Activated T-cell treated with anti-CD3 and anti-CD28 coated beads, Interleukin-2, amount 50 U/mL, for 72 hours (primary cell): Measurements from ENCODE around the gene MYADM. TPM values are rescaled to one million over a fixed set of nuclear protein-coding genes. Genes with fewer than 3 reads are reported as not detected.

Source experiments
- ATAC-seq, 2 donors: fragments of 150-1000 bp; cut with Tn5 transposase; replicated peaks in 1 of 2; 2 replicates each; pipeline ENCODE4 v1.10.0; 2021; ENCODE audit warnings: moderate library complexity in 2 of 2, mild to moderate bottlenecking in 1 of 2
- DNase-seq, 2 donors: peaks; one replicate each; pipeline ENCODE4 v3.0.0; 2021 to 2022; ENCODE audit warnings: mixed read lengths in 1 of 2
- H3K27ac Mint-ChIP-seq: one replicate; pipeline ENCODE4 v1.8.0; 2022; ENCODE audit warnings: mild to moderate bottlenecking, moderate library complexity, mixed read lengths
- H3K27me3 Mint-ChIP-seq: one replicate; pipeline ENCODE4 v1.8.0; 2022; ENCODE audit warnings: low read depth, mixed read lengths
- H3K36me3 Mint-ChIP-seq, 2 donors: one replicate each; pipeline ENCODE4 v1.8.0; 2022; ENCODE audit warnings: mixed read lengths in 2 of 2, mild to moderate bottlenecking in 1 of 2; ENCODE audit not compliant: insufficient read depth in 2 of 2
- H3K4me1 Mint-ChIP-seq: one replicate; pipeline ENCODE4 v1.8.0; 2022; ENCODE audit warnings: low read depth, mixed read lengths
- H3K4me3 Mint-ChIP-seq, 2 donors: one replicate each; pipeline ENCODE4 v1.8.0; 2022; ENCODE audit warnings: mild to moderate bottlenecking in 2 of 2, mixed read lengths in 2 of 2, moderate library complexity in 2 of 2
- H3K9me3 Mint-ChIP-seq, 2 donors: one replicate each; pipeline ENCODE4 v1.8.0; 2022; ENCODE audit warnings: mixed read lengths in 2 of 2
- total RNA-seq, 2 donors: library from RNA; stranded (reverse); gene quantifications; one replicate each; pipeline ENCODE4 v1.2.3, GENCODE V29; 2022

MYADM gene
- total RNA-seq, 2 donors from 2014 or later = 32.7 to 43.5 TPM

DNA sequence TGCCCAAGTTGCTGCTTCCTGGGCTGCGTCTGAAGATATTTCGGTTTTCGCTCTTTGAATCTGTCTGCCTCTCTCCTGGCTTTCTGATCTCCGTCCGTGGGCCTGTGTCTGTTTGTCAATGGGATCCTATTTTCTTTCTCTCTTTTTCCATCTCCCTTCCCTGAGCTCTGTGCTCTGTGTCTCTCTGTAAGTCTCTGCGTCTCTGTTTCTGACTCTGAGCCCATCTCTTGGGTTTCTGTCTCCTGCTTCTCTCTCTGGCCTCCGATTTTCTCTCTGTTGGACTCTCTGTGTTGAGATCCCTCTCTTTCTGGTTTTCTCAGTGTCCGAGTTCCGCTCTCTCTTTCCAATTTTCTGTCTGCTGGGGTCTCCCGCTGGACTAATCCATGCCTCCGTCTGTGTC is 16.1 kb downstream of the MYADM start:
- H3K36me3 Mint-ChIP-seq = no peaks in the 10 kb centered on the region
- H3K27ac Mint-ChIP-seq = no peak overlapping the region
- ATAC-seq (no peak), DNase-seq (no peak)
- no peaks in the 10 kb centered on the region for H3K9me3 Mint-ChIP-seq
- peaks cover 10% of the 10 kb centered on the region for H3K4me1 Mint-ChIP-seq
- peaks cover 15% of the 10 kb centered on the region for H3K27me3 Mint-ChIP-seq
- peak overlapping the region in 1 of 2 donors; percentile 3 for H3K4me3 Mint-ChIP-seq

DNA sequence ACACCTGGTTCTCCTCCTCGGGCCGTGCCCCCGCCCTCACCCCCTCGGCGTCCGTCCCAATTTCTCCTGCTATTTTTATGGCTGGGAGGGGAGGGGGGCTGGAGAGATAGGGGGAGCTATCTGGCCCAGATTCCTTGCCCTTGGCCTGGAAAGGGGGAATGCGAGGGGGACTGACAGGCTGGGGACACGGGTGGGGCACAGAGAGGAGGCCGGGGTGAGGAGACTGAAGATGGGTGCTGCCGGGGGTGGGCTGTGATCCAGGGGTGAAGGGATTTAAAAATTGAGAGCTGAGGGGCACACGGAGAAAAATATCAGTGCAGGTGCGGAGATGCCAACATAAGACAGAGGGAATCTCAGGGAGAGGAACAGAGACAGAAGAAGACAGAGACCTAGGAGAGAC is 16.6 kb downstream of the MYADM start:
- Mint-ChIP-seq H3K27me3 (peaks cover 15% of the 10 kb centered on the region), H3K4me3 (no peak overlapping the region), H3K36me3 (no peaks in the 10 kb centered on the region), H3K4me1 (peaks cover 5% of the 10 kb centered on the region), H3K27ac (no peak overlapping the region), H3K9me3 (no peaks in the 10 kb centered on the region)
- DNase-seq (no peak), ATAC-seq (no peak)

DNA sequence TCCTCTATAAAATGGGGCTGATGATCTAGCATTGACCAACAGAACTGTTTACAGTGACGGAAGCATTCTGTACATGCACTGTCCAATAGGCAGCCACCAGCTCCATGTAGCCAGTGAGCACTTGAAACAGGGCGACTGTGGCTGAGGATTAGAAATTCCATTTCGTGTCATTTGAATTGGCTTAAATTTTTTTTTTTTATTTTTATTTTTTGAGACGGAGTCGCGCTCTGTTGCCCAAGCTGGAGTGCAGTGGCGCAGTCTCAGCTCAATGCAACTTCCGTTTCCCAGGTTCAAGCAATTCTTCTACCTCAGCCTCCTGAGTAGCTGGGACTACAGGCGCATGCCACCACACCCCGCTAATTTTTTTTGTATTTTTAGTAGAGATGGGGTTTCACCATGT is 17.4 kb downstream of the MYADM start:
- peaks cover 15% of the 10 kb centered on the region for H3K27me3 Mint-ChIP-seq
- ATAC-seq (no peak), DNase-seq (no peak)
- peaks cover 5% of the 10 kb centered on the region for H3K4me1 Mint-ChIP-seq
- H3K36me3 Mint-ChIP-seq = no peaks in the 10 kb centered on the region
- no peak overlapping the region for H3K27ac Mint-ChIP-seq
- no peak overlapping the region for H3K4me3 Mint-ChIP-seq
- H3K9me3 Mint-ChIP-seq = no peaks in the 10 kb centered on the region

DNA sequence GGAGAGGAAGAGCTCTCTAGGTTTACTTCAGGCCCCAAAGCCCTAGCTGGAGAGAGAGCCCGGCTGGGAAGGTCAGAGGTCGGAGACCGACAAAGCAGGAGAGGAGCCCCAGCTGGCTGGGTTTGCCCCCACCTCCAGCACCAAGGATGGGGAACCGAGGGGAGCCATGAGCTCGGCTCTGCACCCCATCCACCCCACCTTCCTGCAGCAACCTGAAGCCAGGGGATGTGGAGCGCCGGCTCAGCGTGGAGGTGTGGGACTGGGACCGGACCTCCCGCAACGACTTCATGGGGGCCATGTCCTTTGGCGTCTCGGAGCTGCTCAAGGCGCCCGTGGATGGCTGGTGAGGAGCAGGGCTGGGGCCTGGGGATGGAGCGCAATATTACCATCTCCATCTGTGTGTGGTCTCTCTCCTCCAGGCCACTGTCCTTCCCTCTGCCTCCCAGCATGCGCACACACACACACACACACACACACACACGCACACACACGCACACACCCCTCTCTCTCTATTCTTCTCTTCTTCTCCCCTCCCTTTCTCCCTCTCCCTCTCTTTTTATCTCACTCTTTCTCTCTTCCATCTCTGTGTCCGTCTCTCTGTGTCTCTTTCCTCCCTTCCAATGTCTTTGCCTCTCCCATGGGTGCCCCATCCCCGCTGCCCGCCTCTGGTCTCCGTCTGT is 24.8 kb downstream of the MYADM start:
- Mint-ChIP-seq H3K27me3 (peaks cover 51% of the 10 kb centered on the region), H3K9me3 (no peaks in the 10 kb centered on the region), H3K27ac (no peak overlapping the region), H3K4me3 (no peak overlapping the region), H3K36me3 (no peaks in the 10 kb centered on the region), H3K4me1 (no peaks in the 10 kb centered on the region)
- ATAC-seq (no peak), DNase-seq (no peak)

DNA sequence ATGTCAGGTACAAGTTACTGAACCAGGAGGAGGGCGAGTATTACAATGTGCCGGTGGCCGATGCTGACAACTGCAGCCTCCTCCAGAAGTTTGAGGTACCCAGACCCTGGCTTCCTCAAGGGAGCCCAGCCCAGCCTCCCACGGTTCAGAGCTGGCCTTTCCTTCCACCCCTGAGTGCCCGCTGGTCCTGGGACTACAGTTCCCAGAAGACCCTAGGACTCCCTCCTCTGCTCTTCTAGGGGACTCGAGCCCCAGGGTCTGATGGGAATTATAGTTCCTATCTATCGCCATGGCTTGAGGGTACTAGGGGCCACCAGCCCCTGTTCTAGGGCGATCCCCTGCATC is 25.3 kb downstream of the MYADM start:
- no peaks in the 10 kb centered on the region for H3K36me3 Mint-ChIP-seq

DNA sequence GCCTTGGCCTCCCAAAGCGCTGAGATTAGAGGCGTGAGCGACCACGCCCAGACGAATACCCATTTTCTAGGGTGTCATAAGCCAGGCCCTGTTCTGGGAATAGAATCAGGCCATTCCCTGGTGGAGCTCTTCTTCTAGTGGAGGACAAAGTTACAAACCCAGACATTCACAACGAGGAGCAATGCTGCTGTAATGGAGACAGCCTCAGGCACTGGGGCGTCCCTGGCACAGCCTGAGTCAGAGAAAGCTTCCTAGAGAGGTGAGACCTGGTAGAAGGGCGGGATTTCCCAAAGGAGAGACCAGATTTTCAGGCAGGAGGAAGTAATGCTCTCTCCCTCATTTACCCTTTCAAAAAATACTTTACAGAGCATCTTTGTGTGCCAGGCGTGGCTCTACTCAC is 27.0 kb downstream of the MYADM start:
- Mint-ChIP-seq H3K4me3 (no peak overlapping the region), H3K9me3 (no peaks in the 10 kb centered on the region), H3K27ac (no peak overlapping the region), H3K36me3 (no peaks in the 10 kb centered on the region), H3K27me3 (peaks cover 67% of the 10 kb centered on the region), H3K4me1 (peaks cover 9% of the 10 kb centered on the region)
- no peak for ATAC-seq
- DNase-seq = no peak

More for the DNA sequence above, 25.3 kb downstream of the MYADM start:
- H3K4me3 Mint-ChIP-seq = no peak overlapping the region
- no peak overlapping the region for H3K27ac Mint-ChIP-seq
- DNase-seq (no peak), ATAC-seq (no peak)
- peaks cover 56% of the 10 kb centered on the region for H3K27me3 Mint-ChIP-seq
- no peaks in the 10 kb centered on the region for H3K9me3 Mint-ChIP-seq
- peaks cover 3% of the 10 kb centered on the region for H3K4me1 Mint-ChIP-seq

DNA sequence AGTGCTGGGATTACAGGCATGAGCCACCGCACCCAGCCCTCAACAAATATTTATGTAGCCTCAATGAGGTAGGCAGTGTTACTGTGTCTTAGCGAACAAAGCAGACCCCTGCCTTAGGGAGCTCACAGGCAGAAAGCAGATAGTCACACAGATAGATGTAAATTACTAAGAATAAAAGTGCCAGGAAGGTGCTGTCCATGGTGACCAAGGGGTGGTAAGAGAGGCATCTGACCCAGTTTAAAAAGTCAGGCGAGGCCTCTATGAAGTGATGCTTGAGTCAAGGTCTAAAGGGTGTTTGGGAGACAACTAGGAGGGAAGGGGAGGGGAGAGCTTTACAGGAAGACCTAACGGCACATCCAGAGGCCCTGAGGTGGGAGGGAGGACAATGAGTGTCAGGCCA is 29.0 kb downstream of the MYADM start:
- H3K4me3 Mint-ChIP-seq = no peak overlapping the region
- H3K36me3 Mint-ChIP-seq = no peaks in the 10 kb centered on the region
- no peak for DNase-seq
- no peak for ATAC-seq
- H3K27me3 Mint-ChIP-seq = peaks cover 59% of the 10 kb centered on the region
- H3K4me1 Mint-ChIP-seq = peaks cover 9% of the 10 kb centered on the region
- no peak overlapping the region for H3K27ac Mint-ChIP-seq
- no peaks in the 10 kb centered on the region for H3K9me3 Mint-ChIP-seq

DNA sequence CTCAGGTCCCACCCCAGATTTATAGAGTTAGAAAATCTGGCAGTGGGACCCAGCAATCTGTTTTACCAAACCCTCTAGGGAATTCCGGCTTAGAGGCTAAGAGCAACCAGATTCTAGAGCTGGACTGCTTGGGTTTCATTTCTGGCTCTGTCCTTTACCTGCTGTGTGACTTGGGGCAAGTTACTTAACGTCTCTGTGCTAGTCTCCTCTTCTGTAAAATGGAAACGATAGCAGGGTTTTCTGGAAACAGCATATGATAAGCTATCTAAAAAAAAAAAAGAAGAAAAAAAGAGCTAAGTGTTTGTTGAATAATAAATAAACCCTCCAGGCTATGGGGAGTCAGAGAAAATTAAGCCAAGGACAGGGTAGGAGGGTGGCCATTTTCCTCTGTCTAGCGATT is 29.8 kb downstream of the MYADM start:
- H3K27me3 Mint-ChIP-seq = peaks cover 57% of the 10 kb centered on the region
- H3K27ac Mint-ChIP-seq = no peak overlapping the region
- ATAC-seq = no peak
- no peaks in the 10 kb centered on the region for H3K9me3 Mint-ChIP-seq
- H3K4me3 Mint-ChIP-seq = no peak overlapping the region
- no peaks in the 10 kb centered on the region for H3K36me3 Mint-ChIP-seq
- DNase-seq = no peak
- H3K4me1 Mint-ChIP-seq = peaks cover 9% of the 10 kb centered on the region

DNA sequence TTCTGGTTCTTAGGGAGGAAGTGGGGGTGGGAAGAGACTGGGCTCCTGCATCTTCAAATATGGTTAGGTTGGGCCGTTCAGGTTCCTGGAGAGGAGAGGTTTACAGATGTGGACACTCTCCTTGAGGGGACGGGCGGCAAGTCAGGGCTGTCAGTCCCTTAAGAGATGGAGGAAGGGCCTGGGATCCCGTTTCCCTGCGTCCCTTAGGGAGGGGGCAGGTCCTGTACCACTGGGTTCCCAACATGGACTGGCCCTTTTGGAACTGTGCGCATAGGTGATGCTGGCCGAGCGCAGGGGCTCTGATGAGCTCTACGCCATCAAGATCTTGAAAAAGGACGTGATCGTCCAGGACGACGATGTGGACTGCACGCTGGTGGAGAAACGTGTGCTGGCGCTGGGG is 30.5 kb downstream of the MYADM start:
- H3K4me3 Mint-ChIP-seq = no peak overlapping the region
- H3K36me3 Mint-ChIP-seq = no peaks in the 10 kb centered on the region
- DNase-seq (no peak), ATAC-seq (no peak)
- H3K4me1 Mint-ChIP-seq = peaks cover 9% of the 10 kb centered on the region
- H3K9me3 Mint-ChIP-seq = no peaks in the 10 kb centered on the region
- peaks cover 53% of the 10 kb centered on the region for H3K27me3 Mint-ChIP-seq
- H3K27ac Mint-ChIP-seq = no peak overlapping the region

DNA sequence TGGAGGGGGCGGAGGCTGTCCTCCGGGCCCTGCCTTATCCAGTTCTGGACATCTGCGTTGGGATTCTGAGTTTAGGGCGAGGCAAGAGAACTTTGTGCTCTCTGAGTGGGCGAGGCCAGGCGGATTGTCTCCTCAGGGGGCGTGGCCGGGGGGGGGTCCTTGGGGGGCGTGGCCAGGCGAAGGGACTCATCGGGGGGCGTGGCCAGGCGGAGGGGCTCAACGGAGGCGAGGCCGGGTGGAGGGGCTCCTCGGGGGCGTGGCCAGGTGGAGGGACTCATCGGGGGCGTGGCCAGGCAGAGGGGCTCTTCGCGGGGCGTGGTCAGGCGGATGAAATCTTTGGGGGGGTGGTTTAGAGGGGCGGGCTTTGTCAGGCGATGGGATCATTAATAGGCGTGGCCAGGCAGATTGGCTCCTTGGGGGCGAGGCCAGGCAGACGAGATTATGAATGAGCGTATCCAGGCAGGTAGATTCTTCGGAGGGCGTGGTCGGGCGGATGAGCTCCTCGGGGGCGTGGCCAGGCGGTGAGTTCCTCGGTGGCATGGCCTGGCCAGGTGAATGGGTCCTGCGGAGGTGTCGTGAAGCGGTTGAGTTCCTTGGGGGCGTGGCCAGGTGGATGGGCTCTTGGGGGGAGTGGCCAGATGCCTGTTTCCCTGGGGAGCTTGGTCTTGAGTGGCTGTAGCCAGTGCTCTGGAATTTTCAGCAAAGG is 31.1 kb downstream of the MYADM start:
- H3K36me3 Mint-ChIP-seq = no peaks in the 10 kb centered on the region
- H3K4me1 Mint-ChIP-seq = peaks cover 9% of the 10 kb centered on the region
- ATAC-seq (no peak), DNase-seq (no peak)
- no peak overlapping the region for H3K27ac Mint-ChIP-seq
- no peak overlapping the region for H3K4me3 Mint-ChIP-seq
- H3K27me3 Mint-ChIP-seq = peaks cover 53% of the 10 kb centered on the region
- H3K9me3 Mint-ChIP-seq = no peaks in the 10 kb centered on the region

DNA sequence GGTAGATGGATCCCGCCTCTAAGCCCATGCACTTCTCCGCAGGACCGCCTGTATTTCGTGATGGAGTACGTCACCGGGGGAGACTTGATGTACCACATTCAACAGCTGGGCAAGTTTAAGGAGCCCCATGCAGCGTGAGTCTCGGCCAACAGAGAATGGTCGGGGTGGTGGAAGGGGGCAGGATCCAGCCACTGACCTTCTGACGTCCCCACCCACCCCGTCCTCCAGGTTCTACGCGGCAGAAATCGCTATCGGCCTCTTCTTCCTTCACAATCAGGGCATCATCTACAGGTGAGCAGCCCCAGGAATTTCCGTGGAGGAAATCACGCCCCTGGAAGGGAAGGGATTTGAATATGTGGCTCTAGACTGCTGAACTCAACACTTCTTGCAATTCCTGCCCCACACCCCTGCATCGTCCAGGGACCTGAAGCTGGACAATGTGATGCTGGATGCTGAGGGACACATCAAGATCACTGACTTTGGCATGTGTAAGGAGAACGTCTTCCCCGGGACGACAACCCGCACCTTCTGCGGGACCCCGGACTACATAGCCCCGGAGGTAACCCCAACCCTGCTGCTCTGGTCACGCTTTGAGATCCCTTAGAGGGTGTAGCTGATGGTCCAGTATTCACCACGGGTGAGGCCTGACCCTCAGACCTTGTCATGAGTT is 32.6 kb downstream of the MYADM start:
- DNase-seq = no peak
- H3K9me3 Mint-ChIP-seq = no peaks in the 10 kb centered on the region
- no peak overlapping the region for H3K4me3 Mint-ChIP-seq
- peaks cover 9% of the 10 kb centered on the region for H3K4me1 Mint-ChIP-seq
- ATAC-seq = no peak
- peaks cover 55% of the 10 kb centered on the region for H3K27me3 Mint-ChIP-seq
- no peaks in the 10 kb centered on the region for H3K36me3 Mint-ChIP-seq
- H3K27ac Mint-ChIP-seq = no peak overlapping the region

DNA sequence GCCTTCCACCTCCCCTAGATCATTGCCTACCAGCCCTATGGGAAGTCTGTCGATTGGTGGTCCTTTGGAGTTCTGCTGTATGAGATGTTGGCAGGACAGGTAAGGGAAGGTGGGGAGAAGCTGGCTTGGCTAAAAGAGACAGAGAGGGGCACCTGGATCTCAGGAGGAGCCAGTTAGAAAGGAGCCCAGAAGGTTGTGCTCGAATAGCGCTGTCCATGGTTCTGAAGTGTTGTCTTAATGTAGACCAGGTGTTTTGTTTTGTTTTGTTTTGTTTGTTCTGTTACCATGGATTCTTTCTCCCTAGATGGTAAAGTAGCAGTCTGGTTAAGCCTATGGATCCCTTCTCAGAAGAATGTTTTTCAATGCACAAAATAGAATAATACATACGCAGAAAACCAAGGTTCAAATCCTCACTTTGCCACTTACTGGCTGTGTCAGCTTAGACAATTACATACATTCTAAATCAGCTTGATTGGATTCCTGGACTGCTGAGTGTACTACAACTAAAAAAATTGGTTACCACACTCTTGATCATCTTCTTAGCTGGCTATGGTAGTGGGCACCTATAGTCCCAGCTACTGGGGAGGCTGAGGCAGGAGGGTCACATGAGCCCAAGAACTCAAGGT is 35.5 kb downstream of the MYADM start:
- no peak overlapping the region for H3K4me3 Mint-ChIP-seq
- peak; percentile 36 to 40 for DNase-seq
- no peaks in the 10 kb centered on the region for H3K9me3 Mint-ChIP-seq
- H3K36me3 Mint-ChIP-seq = no peaks in the 10 kb centered on the region
- no peak for ATAC-seq
- H3K4me1 Mint-ChIP-seq = peaks cover 28% of the 10 kb centered on the region
- H3K27ac Mint-ChIP-seq = no peak overlapping the region
- H3K27me3 Mint-ChIP-seq = peaks cover 60% of the 10 kb centered on the region

DNA sequence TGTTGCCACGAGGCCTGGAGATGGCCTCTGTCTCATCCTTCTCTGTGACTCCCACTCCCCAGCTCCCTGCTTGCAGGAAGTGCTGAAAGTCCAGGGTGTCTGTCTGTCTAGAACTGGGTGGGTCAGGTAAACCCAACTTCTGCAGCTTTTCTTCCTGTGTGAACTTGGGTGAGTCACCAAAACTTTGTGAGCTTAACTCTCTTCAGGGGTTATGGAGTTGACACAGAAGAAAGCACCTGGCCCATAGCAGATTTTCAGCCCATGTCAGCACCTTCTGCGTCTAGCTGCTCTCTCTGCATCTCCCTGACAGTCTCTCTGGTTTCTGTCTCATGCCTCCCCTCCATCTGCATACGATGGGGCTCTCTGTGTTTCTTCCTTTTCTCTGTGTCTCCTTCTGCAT is 37.2 kb downstream of the MYADM start:
- H3K36me3 Mint-ChIP-seq = peaks cover 0 to 2% of the 10 kb centered on the region in 2 donors
- peaks cover 65% of the 10 kb centered on the region for H3K27me3 Mint-ChIP-seq
- no peak overlapping the region for H3K27ac Mint-ChIP-seq
- H3K4me1 Mint-ChIP-seq = peaks cover 32% of the 10 kb centered on the region
- H3K9me3 Mint-ChIP-seq = no peaks in the 10 kb centered on the region
- ATAC-seq (no peak), DNase-seq (no peak)
- H3K4me3 Mint-ChIP-seq = no peak overlapping the region
